Measurements from ENCODE around the gene C2orf69.
A peak's percentile ranks its signal among the peaks of the same experiment; 100 is the strongest.

The C2orf69 gene, protein sequence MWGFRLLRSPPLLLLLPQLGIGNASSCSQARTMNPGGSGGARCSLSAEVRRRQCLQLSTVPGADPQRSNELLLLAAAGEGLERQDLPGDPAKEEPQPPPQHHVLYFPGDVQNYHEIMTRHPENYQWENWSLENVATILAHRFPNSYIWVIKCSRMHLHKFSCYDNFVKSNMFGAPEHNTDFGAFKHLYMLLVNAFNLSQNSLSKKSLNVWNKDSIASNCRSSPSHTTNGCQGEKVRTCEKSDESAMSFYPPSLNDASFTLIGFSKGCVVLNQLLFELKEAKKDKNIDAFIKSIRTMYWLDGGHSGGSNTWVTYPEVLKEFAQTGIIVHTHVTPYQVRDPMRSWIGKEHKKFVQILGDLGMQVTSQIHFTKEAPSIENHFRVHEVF

DNA sequence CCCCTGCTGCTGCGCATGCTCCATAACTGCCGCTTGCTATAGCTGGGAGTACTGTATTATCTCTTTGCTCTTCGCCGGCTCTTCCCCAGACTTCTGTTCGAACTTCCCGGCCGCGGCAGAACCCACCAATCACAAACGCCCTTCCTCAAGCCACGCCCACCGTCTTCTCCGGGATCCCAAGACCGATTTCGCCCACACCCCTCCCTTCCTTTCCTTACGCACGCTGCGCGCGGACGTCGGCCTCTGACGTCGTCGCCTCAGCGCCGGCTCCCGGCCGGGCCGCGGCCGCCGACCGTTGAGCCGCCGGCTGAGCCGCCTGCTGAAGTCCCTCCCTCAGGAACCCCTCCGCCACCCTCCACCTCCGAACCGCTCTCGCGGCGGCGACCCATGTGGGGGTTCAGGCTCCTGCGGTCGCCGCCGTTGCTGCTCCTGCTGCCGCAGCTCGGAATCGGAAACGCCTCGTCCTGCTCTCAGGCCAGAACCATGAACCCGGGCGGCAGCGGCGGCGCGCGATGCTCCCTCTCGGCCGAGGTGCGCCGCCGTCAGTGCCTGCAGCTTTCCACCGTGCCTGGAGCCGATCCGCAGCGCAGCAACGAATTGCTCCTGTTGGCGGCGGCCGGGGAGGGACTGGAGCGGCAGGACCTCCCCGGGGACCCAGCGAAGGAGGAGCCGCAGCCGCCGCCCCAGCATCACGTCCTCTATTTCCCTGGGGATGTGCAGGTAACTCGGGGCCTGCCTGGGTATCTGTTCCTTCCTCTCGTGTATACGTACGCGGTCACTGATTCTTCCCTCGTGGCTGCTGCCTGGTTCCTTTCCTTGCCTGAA, at the start of gene C2orf69:
Gene C2orf69 (plus strand): TSS at position 242 of the 825 bp plus-strand sequence. CDS start 146 bp downstream, at position 388.
- DNase-seq (ENCODE audit: extremely low read depth, low read depth), result peak; percentile 96
- TF ChIP-seq, protein P1, sequence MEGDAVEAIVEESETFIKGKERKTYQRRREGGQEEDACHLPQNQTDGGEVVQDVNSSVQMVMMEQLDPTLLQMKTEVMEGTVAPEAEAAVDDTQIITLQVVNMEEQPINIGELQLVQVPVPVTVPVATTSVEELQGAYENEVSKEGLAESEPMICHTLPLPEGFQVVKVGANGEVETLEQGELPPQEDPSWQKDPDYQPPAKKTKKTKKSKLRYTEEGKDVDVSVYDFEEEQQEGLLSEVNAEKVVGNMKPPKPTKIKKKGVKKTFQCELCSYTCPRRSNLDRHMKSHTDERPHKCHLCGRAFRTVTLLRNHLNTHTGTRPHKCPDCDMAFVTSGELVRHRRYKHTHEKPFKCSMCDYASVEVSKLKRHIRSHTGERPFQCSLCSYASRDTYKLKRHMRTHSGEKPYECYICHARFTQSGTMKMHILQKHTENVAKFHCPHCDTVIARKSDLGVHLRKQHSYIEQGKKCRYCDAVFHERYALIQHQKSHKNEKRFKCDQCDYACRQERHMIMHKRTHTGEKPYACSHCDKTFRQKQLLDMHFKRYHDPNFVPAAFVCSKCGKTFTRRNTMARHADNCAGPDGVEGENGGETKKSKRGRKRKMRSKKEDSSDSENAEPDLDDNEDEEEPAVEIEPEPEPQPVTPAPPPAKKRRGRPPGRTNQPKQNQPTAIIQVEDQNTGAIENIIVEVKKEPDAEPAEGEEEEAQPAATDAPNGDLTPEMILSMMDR (IDR thresholded peaks at IDR 0.05; ENCODE audit: low read depth, low read length, missing control alignments), result no peak
- peak within 1 kb of the TSS; percentile 81 for H3K4me3 ChIP-seq (replicated peaks; ENCODE audit: low read depth, low read length)

DNA sequence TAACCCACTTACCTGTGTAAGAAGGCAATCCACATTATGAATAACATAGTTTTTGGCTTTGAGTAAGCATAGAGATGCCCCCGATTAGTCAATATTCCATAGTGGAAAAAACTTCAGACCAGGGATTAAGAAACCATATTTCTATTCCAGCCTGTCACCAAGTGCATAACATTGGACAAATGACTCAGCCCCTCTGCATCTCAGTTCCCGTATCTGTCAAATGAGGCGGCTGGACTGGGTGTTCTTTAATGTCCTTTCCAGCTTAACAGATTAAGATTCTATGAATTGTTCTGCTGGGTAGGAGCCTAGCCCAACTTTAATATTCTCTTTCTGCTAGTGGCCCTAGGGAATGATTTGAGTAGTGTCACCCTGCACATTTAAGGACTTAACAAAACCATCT, 48.3 kb upstream of the C2orf69 start:
- DNase-seq (ENCODE audit: extremely low read depth, low read depth), result no peak
- TF ChIP-seq, protein P1 (IDR thresholded peaks at IDR 0.05; ENCODE audit: low read depth, low read length, missing control alignments), result no peak
- no peak overlapping the region for H3K4me3 ChIP-seq (replicated peaks; ENCODE audit: low read depth, low read length)

DNA sequence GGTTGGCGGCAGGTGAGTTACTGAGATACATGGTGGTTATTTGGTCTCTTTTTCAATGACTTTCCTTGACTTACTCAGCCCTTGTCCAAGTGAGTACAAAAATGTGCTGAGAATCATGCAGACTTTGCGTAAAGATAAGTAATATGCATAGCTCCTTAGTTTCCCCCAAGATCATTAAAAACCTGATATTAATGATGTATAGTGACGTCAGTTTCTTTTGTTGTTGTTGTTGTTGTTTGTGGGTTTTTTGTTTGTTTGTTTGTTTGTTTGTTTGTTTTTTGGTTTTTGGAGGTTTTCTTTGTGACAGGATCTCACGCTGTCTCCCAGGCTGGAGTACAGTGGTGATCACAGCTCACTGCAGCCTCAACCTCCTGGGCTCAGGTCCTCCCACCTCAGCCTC, 45.2 kb upstream of the C2orf69 start:
- TF ChIP-seq, protein P1 (IDR thresholded peaks at IDR 0.05; ENCODE audit: low read depth, low read length, missing control alignments), result no peak
- no peak overlapping the region for H3K4me3 ChIP-seq (replicated peaks; ENCODE audit: low read depth, low read length)
- no peak for DNase-seq (ENCODE audit: extremely low read depth, low read depth)

DNA sequence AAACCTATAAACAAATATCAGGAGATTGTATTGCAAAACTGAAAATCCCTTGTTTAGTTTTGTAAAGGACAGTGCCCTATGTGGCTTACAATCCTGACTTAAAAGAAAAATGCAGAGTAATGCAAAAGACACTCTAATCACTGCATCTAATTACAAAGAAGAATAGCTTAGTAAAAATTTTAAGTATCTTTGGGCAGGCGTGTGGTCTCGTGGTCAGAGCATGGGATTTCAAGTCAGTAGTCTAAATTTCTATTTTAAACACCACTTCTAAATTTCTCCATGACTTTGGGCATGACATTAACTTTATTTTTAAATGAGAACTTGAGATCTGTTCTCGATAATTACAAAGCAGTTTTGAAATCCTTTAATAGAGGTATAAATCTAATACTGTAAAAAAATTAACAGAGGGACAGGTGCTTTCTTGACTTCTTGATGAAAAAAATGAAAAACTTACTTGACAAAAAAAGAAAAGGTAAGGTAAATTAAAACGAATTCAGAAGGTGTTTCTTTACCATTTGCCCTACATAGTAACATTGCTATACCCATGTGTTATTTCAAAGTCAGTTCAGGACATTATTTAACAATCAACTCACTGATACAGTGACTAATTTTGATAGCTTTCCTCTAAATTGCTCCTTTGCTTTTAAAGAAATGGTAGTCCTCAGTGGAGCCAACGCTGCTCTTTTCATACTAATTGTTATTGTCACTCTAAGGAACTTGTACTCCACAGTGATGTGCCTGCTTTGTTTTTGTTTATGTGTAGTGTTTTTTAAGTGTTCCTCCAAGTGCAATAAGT, 42.5 kb upstream of the C2orf69 start:
- TF ChIP-seq, protein P1 (IDR thresholded peaks at IDR 0.05; ENCODE audit: low read depth, low read length, missing control alignments), result no peak
- no peak for DNase-seq (ENCODE audit: extremely low read depth, low read depth)
- H3K4me3 ChIP-seq (replicated peaks; ENCODE audit: low read depth, low read length), result no peak overlapping the region

DNA sequence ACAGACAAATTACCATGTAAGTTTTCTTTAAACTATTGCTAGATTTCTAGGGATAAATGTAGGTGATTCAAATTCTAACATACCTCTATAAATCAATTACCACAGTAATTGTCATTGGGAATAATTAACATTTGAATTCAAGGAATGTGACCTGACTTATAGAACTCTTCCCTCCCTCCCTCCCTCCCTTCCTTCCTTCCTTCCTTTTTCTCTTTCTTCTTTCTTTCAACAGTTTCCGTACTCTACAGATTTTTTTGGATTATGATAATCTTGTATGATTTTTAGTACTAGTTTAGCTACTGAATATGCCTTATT, 41.9 kb upstream of the C2orf69 start:
- H3K4me3 ChIP-seq (replicated peaks; ENCODE audit: low read depth, low read length), result no peak overlapping the region
- no peak for DNase-seq (ENCODE audit: extremely low read depth, low read depth)
- TF ChIP-seq, protein P1 (IDR thresholded peaks at IDR 0.05; ENCODE audit: low read depth, low read length, missing control alignments), result no peak

DNA sequence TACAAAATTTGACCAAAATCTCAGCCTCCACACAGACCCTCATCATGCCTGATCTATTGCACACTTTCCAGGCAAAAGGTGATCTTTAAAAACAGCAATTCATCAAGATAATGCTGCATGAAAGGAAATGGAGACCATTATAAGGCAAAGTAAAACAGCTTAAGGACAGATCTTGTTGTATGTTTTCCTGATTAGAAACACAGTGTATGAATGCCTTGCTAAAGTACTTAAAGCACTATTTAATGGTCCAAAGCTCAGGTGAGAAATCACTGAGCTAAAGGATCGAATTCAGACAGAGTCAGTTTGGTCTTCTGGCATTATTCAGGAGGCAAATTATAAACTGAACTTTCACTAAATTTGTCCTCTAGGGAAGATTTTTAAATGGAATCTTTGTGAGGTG, 41.4 kb upstream of the C2orf69 start:
- H3K4me3 ChIP-seq (replicated peaks; ENCODE audit: low read depth, low read length), result no peak overlapping the region
- DNase-seq (ENCODE audit: extremely low read depth, low read depth), result no peak
- TF ChIP-seq, protein P1 (IDR thresholded peaks at IDR 0.05; ENCODE audit: low read depth, low read length, missing control alignments), result no peak
